B cell (primary cell): ENCODE results near the gene SYNE1. TPM values are rescaled to one million over a fixed set of nuclear protein-coding genes. Genes with fewer than 3 reads are reported as not detected.

Experiments used
- ATAC-seq: fragments of 200-7000 bp; cut with Tn5 transposase; one replicate; pipeline ENCODE4 v1.10.0; 2021; ENCODE audit warnings: low read depth, mild to moderate bottlenecking, moderate number of reproducible peaks, moderate library complexity
- CTCF ChIA-PET: fragments of 350-600 bp; sonication (Branson Sonifier 250); formaldehyde crosslinking; loops from one replicate; lab custom pipeline; 2021; ENCODE audit warnings: antibody characterized with exemption, inconsistent platforms; lab: Charles Lee
- POLR2A ChIA-PET: fragments of 350-600 bp; sonication (Branson Sonifier 250); formaldehyde crosslinking; loops from one replicate; lab custom pipeline; 2021; ENCODE audit warnings: antibody characterized with exemption; lab: Charles Lee
- DNase-seq: peaks from one replicate; pipeline ENCODE4 v3.0.0; 2013
- H2AFZ ChIP-seq: 2 replicates; pipeline ENCODE4 v1.6.1; 2012; ENCODE audit warnings: mild to moderate bottlenecking, low read depth, low read length; ENCODE audit not compliant: insufficient read depth, poor library complexity, severe bottlenecking
- H3K27ac ChIP-seq, 2 donors: 1 replicate in 1 of 2; 2 replicates in 1 of 2; pipeline ENCODE4 v1.5.1; 2012 to 2013; ENCODE audit warnings: low read length in 2 of 2, mild to moderate bottlenecking in 2 of 2, moderate library complexity in 1 of 2
- H3K27me3 ChIP-seq, 4 experiments: fragments of 200-600 bp in 1 of 4; sonication (generic) in 1 of 4; replicated peaks in 1 of 4; 1 replicate in 2 of 4; 2 replicates in 2 of 4; pipeline versions ENCODE4 v1.6.1 to v1.7.0; 2013 to 2016; ENCODE audit warnings: low read length in 3 of 4, mild to moderate bottlenecking in 2 of 4, mixed read lengths in 1 of 4, moderate library complexity in 1 of 4; ENCODE audit not compliant: insufficient read depth in 4 of 4, control insufficient read depth in 3 of 4; ENCODE audit errors: control extremely low read depth in 1 of 4
- H3K36me3 ChIP-seq, 2 experiments: replicated peaks in 1 of 2; 1 replicate in 1 of 2; 2 replicates in 1 of 2; pipeline versions ENCODE4 v1.6.1 to v1.7.1; 2013; ENCODE audit warnings: low read length in 1 of 2; ENCODE audit not compliant: insufficient read depth in 2 of 2, control insufficient read depth in 1 of 2; ENCODE audit errors: control extremely low read depth in 1 of 2, extremely low read depth in 1 of 2
- H3K4me1 ChIP-seq, 2 donors: fragments of 200-600 bp in 1 of 2; sonication (generic) in 1 of 2; 1 replicate in 1 of 2; 2 replicates in 1 of 2; pipeline versions ENCODE4 v1.5.1 to v1.6.1; 2013 to 2017; ENCODE audit warnings: low read length in 2 of 2; ENCODE audit not compliant: control insufficient read depth in 2 of 2, insufficient read depth in 2 of 2
- H3K4me2 ChIP-seq: replicated peaks from 2 replicates; pipeline ENCODE3; 2012; ENCODE audit warnings: mild to moderate bottlenecking, low read depth, low read length; ENCODE audit not compliant: poor library complexity, severe bottlenecking
- H3K4me3 ChIP-seq, 5 experiments: fragments of 200-600 bp in 1 of 5; sonication (generic) in 1 of 5; 1 replicate in 3 of 5; 2 replicates in 2 of 5; pipeline versions ENCODE4 v1.5.1 to v1.7.0; 2011 to 2016; ENCODE audit warnings: low read length in 4 of 5, mild to moderate bottlenecking in 4 of 5, low read depth in 2 of 5, control low read depth in 1 of 5, moderate library complexity in 1 of 5; ENCODE audit not compliant: insufficient read depth in 1 of 5; ENCODE audit errors: control extremely low read depth in 1 of 5, extremely low read depth in 1 of 5
- H3K79me2 ChIP-seq: fragments of 200-600 bp; sonication (generic); one replicate; pipeline ENCODE4 v1.6.0; 2016; ENCODE audit warnings: low read length; ENCODE audit not compliant: control insufficient read depth, insufficient read depth
- H3K9ac ChIP-seq: fragments of 200-600 bp; sonication (generic); 2 replicates; pipeline ENCODE4 v1.6.1; 2017; ENCODE audit warnings: mild to moderate bottlenecking, low read length, moderate library complexity
- H3K9me3 ChIP-seq, 3 donors: one replicate each; pipeline versions ENCODE4 v1.6.1 to v1.7.1; 2013; ENCODE audit warnings: low read length in 2 of 3; ENCODE audit not compliant: control insufficient read depth in 2 of 3, insufficient read depth in 1 of 3; ENCODE audit errors: control extremely low read depth in 1 of 3
- H4K20me1 ChIP-seq: 2 replicates; pipeline ENCODE4 v1.6.0; 2012; ENCODE audit warnings: mild to moderate bottlenecking, low read length; ENCODE audit not compliant: insufficient read depth, control insufficient read depth, poor library complexity, severe bottlenecking
- H3K27ac Mint-ChIP-seq: one replicate; pipeline ENCODE4 v1.8.0; 2021; ENCODE audit warnings: mixed read lengths
- H3K27me3 Mint-ChIP-seq: one replicate; pipeline ENCODE4 v1.8.0; 2021; ENCODE audit warnings: mixed read lengths
- H3K4me1 Mint-ChIP-seq: one replicate; pipeline ENCODE4 v1.8.0; 2021; ENCODE audit warnings: mixed read lengths
- H3K4me3 Mint-ChIP-seq: one replicate; pipeline ENCODE4 v1.8.0; 2021; ENCODE audit warnings: mixed read lengths
- H3K9me3 Mint-ChIP-seq: one replicate; pipeline ENCODE4 v1.8.0; 2022; ENCODE audit warnings: mixed read lengths; ENCODE audit not compliant: insufficient read depth
- CTCF ChIP-seq: fragments of 200-600 bp; IDR thresholded peaks from one replicate; pipeline ENCODE4 v1.8.0; 2022; ENCODE audit warnings: antibody characterized with exemption, mild to moderate bottlenecking
- EZH2 ChIP-seq: IDR thresholded peaks from 2 replicates; pipeline ENCODE4 v1.6.1; 2012; ENCODE audit warnings: borderline replicate concordance, low read depth, mild to moderate bottlenecking, moderate library complexity, low read length; ENCODE audit not compliant: insufficient read depth, poor library complexity, severe bottlenecking
- WGBS: methylation state at CpG from one replicate; pipeline ENCODE4 v1.1.5; 2013; ENCODE audit warnings: missing lambda C conversion rate; ENCODE audit not compliant: insufficient coverage; 5-methylcytosine and 5-hydroxymethylcytosine counted together
- intact Hi-C: fragments of 100-400 bp; cut with micrococcal nuclease; formaldehyde crosslinking; loops from one replicate; pipeline ENCODE4 v1.10.0; 2022
- polyA plus RNA-seq: library from polyadenylated mRNA; depleted of rRNA; stranded (reverse); fragments of >200 nt; gene quantifications from 2 replicates; pipeline ENCODE4 v1.2.3, GENCODE V29; 2012
- total RNA-seq, 2 donors: library from RNA; stranded (reverse); fragments of 120-200 nt in 1 of 2; gene quantifications; 1 replicate in 1 of 2; 2 replicates in 1 of 2; pipeline versions ENCODE4 v1.2.3 to v1.2.4, GENCODE V29; 2013 to 2022

The SYNE1 gene
- total and polyA plus RNA-seq, 2 donors (not counting 1 experiment from before 2014, with no cell fraction given) = 49.2 to 108 TPM

- H3K27ac Mint-ChIP-seq = no peak overlapping the region
- Histone ChIP-seq H3K79me2 (no peaks in the 10 kb centered on the region), H3K36me3 (peaks cover 0 to 41% of the 10 kb centered on the region in 2 experiments), H3K4me3 (no peak overlapping the region), H2AFZ (no peak overlapping the region), H3K4me1 (no peaks in the 10 kb centered on the region), H3K27ac (no peak overlapping the region), H3K27me3 (no peaks in the 10 kb centered on the region), H4K20me1 (no peaks in the 10 kb centered on the region), H3K9me3 (no peaks in the 10 kb centered on the region), H3K4me2 (no peak overlapping the region), H3K9ac (no peak overlapping the region)
- no peak overlapping the region for H3K4me3 Mint-ChIP-seq
- POLR2A ChIA-PET = no interaction called here
- TF ChIP-seq CTCF (no peak), EZH2 (no peak)
- ATAC-seq = no peak
- H3K4me1 Mint-ChIP-seq = peaks cover 8% of the 10 kb centered on the region
- intact Hi-C loops = no loop called here
- WGBS = 100% methylated on average over 1 of the region's 5 CpGs
- DNase-seq = no peak
- H3K9me3 Mint-ChIP-seq = peaks cover 5% of the 10 kb centered on the region
- CTCF ChIA-PET = no interaction called here
- no peaks in the 10 kb centered on the region for H3K27me3 Mint-ChIP-seq
Observed at GRCh38 chr6:152118678-152119077, 518.5 kb downstream of the SYNE1 start.

GRCh38 chr6:152118224-152118623, 518.9 kb downstream of the SYNE1 start:
- no peak for DNase-seq
- Histone ChIP-seq H3K9ac (no peak overlapping the region), H3K4me2 (no peak overlapping the region), H3K27me3 (no peaks in the 10 kb centered on the region), H3K9me3 (no peaks in the 10 kb centered on the region), H3K79me2 (no peaks in the 10 kb centered on the region), H3K4me3 (no peak overlapping the region), H3K27ac (no peak overlapping the region), H4K20me1 (no peaks in the 10 kb centered on the region), H2AFZ (no peak overlapping the region), H3K4me1 (no peaks in the 10 kb centered on the region), H3K36me3 (peaks cover 0 to 37% of the 10 kb centered on the region in 2 experiments)
- intact Hi-C loops = no loop called here
- no peak for ATAC-seq
- Mint-ChIP-seq H3K4me1 (peaks cover 8% of the 10 kb centered on the region), H3K27ac (peak overlapping the region; percentile 29), H3K4me3 (no peak overlapping the region), H3K9me3 (peaks cover 5% of the 10 kb centered on the region), H3K27me3 (no peaks in the 10 kb centered on the region)
- ChIA-PET CTCF (no interaction called here), POLR2A (no interaction called here)
- WGBS = no CpG with 5 or more reads among the region's 3 CpGs
- TF ChIP-seq EZH2 (no peak), CTCF (no peak)
